H9 (cell line): ENCODE data around the gene S1PR3. TPM values are rescaled to one million over a fixed set of nuclear protein-coding genes. Genes with fewer than 3 reads are reported as not detected.
A peak's percentile ranks its signal among the peaks of the same experiment; 100 is the strongest.

Experiments
- DNase-seq: peaks from one replicate; pipeline ENCODE4 v3.0.0-alpha.2; 2017
- H2AFZ ChIP-seq: one replicate; pipeline ENCODE4 v1.6.1; 2013; ENCODE audit warnings: mild to moderate bottlenecking, low read length, control low read depth, moderate library complexity
- H2AK5ac ChIP-seq: 2 replicates; pipeline ENCODE4 v1.6.1; 2013; ENCODE audit warnings: low read length, control low read depth, mixed read lengths; ENCODE audit not compliant: insufficient read length
- H2BK120ac ChIP-seq: one replicate; pipeline ENCODE4 v1.6.1; 2013; ENCODE audit warnings: low read depth, mild to moderate bottlenecking, low read length, control low read depth, inconsistent platforms; ENCODE audit not compliant: poor library complexity, severe bottlenecking
- H2BK12ac ChIP-seq: 2 replicates; pipeline ENCODE4 v1.6.1; 2013; ENCODE audit warnings: low read length, control low read depth, mixed read lengths, low read depth; ENCODE audit not compliant: insufficient read length
- H2BK15ac ChIP-seq: 2 replicates; pipeline ENCODE4 v1.6.1; 2013; ENCODE audit warnings: low read depth, low read length, control low read depth
- H2BK20ac ChIP-seq: one replicate; pipeline ENCODE4 v1.6.1; 2013; ENCODE audit warnings: low read depth, mild to moderate bottlenecking, low read length, control low read depth, inconsistent platforms; ENCODE audit not compliant: poor library complexity, severe bottlenecking
- H2BK5ac ChIP-seq: 2 replicates; pipeline ENCODE4 v1.6.1; 2013; ENCODE audit warnings: low read length, control low read depth, mixed read lengths; ENCODE audit not compliant: insufficient read length
- H3K14ac ChIP-seq: 2 replicates; pipeline ENCODE4 v1.6.1; 2013; ENCODE audit warnings: low read length, control low read depth; ENCODE audit not compliant: insufficient read depth
- H3K18ac ChIP-seq: 2 replicates; pipeline ENCODE4 v1.6.1; 2013; ENCODE audit warnings: low read depth, mild to moderate bottlenecking, mixed read lengths, low read length, control low read depth; ENCODE audit not compliant: insufficient read length
- H3K23ac ChIP-seq: 2 replicates; pipeline ENCODE4 v1.6.1; 2013; ENCODE audit warnings: low read length, control low read depth, mixed read lengths, low read depth; ENCODE audit not compliant: insufficient read length
- H3K23me2 ChIP-seq: 2 replicates; pipeline ENCODE4 v1.6.1; 2013; ENCODE audit warnings: low read depth, mild to moderate bottlenecking, mixed read lengths, low read length, control low read depth; ENCODE audit not compliant: insufficient read length, poor library complexity, severe bottlenecking
- H3K27ac ChIP-seq: 2 replicates; pipeline ENCODE4 v1.5.1; 2013; ENCODE audit warnings: low read length, control low read depth, mixed read lengths, low read depth; ENCODE audit not compliant: insufficient read length
- H3K27me3 ChIP-seq: 2 replicates; pipeline ENCODE4 v1.6.1; 2013; ENCODE audit warnings: low read length, control low read depth, inconsistent platforms; ENCODE audit not compliant: insufficient read depth
- H3K4ac ChIP-seq: 2 replicates; pipeline ENCODE4 v1.6.1; 2013; ENCODE audit warnings: low read depth, mild to moderate bottlenecking, control low read depth, inconsistent platforms, low read length, moderate library complexity
- H3K4me1 ChIP-seq: 2 replicates; pipeline ENCODE4 v1.6.1; 2013; ENCODE audit warnings: low read length, control low read depth, inconsistent platforms; ENCODE audit not compliant: insufficient read depth
- H3K4me2 ChIP-seq: 2 replicates; pipeline ENCODE4 v1.6.1; 2013; ENCODE audit warnings: low read length, control low read depth, mixed read lengths; ENCODE audit not compliant: insufficient read length, insufficient read depth
- H3K56ac ChIP-seq: 2 replicates; pipeline ENCODE4 v1.6.1; 2013; ENCODE audit warnings: low read depth, mild to moderate bottlenecking, mixed read lengths, low read length, control low read depth; ENCODE audit not compliant: insufficient read length
- H3K79me1 ChIP-seq: 2 replicates; pipeline ENCODE4 v1.6.1; 2013; ENCODE audit warnings: low read depth, mild to moderate bottlenecking, moderate library complexity, low read length, control low read depth, inconsistent platforms; ENCODE audit not compliant: insufficient read depth, poor library complexity, severe bottlenecking
- H3K79me2 ChIP-seq: 2 replicates; pipeline ENCODE4 v1.6.1; 2013; ENCODE audit warnings: low read length, control low read depth, inconsistent platforms; ENCODE audit not compliant: insufficient read depth
- H3K9ac ChIP-seq: 2 replicates; pipeline ENCODE4 v1.6.1; 2013; ENCODE audit warnings: low read length, control low read depth, mixed read lengths; ENCODE audit not compliant: insufficient read length; ENCODE audit errors: extremely low read depth
- H3K9me3 ChIP-seq: one replicate; pipeline ENCODE4 v1.6.1; 2013; ENCODE audit warnings: low read depth, low read length, inconsistent platforms; ENCODE audit not compliant: control insufficient read depth
- H3T11ph ChIP-seq: one replicate; pipeline ENCODE4 v1.6.1; 2013; ENCODE audit warnings: mild to moderate bottlenecking, low read length, control low read depth, inconsistent platforms
- H4K20me1 ChIP-seq: one replicate; pipeline ENCODE4 v1.6.1; 2013; ENCODE audit not compliant: control insufficient read depth, insufficient read length, insufficient read depth
- H4K5ac ChIP-seq: 2 replicates; pipeline ENCODE4 v1.6.1; 2013; ENCODE audit warnings: low read depth, mild to moderate bottlenecking, mixed read lengths, low read length, control low read depth; ENCODE audit not compliant: insufficient read length
- H4K8ac ChIP-seq: replicated peaks from 2 replicates; pipeline ENCODE4 v1.6.1; 2013; ENCODE audit warnings: low read length, control low read depth, mixed read lengths, low read depth; ENCODE audit not compliant: insufficient read length
- H4K91ac ChIP-seq: 2 replicates; pipeline ENCODE4 v1.6.1; 2013; ENCODE audit warnings: low read depth, mild to moderate bottlenecking, moderate library complexity, mixed read lengths, low read length, control low read depth; ENCODE audit not compliant: insufficient read length
- H3K27ac Mint-ChIP-seq, 3 experiments: 2 replicates in 2 of 3; 3 replicates in 1 of 3; pipeline ENCODE4 v1.8.0; 2020 to 2021; ENCODE audit warnings: mixed read lengths in 3 of 3, mild to moderate bottlenecking in 1 of 3, moderate library complexity in 1 of 3
- H3K27me3 Mint-ChIP-seq: 2 replicates; pipeline ENCODE4 v1.8.0; 2021; ENCODE audit warnings: low read depth, mild to moderate bottlenecking, moderate library complexity, mixed read lengths
- H3K36me3 Mint-ChIP-seq, 3 experiments: 2 replicates in 2 of 3; 3 replicates in 1 of 3; pipeline ENCODE4 v1.8.0; 2020 to 2021; ENCODE audit warnings: low read depth in 3 of 3, mixed read lengths in 3 of 3; ENCODE audit not compliant: insufficient read depth in 1 of 3
- H3K4me1 Mint-ChIP-seq, 2 experiments: 2 replicates each; pipeline ENCODE4 v1.8.0; 2020; ENCODE audit warnings: mixed read lengths in 2 of 2
- H3K4me3 Mint-ChIP-seq, 2 experiments: 2 replicates in 1 of 2; 3 replicates in 1 of 2; pipeline ENCODE4 v1.8.0; 2020 to 2021; ENCODE audit warnings: mild to moderate bottlenecking in 2 of 2, mixed read lengths in 2 of 2, moderate library complexity in 1 of 2
- H3K9me3 Mint-ChIP-seq, 2 experiments: 2 replicates in 1 of 2; 3 replicates in 1 of 2; pipeline ENCODE4 v1.8.0; 2020; ENCODE audit warnings: mild to moderate bottlenecking in 2 of 2, mixed read lengths in 2 of 2, moderate library complexity in 1 of 2
- WGBS: extraction: QIAGEN DNeasy Blood & Tissue Kit; methylation state at CpG from one replicate; pipeline ENCODE4 v1.1.7; 2013; ENCODE audit warnings: missing lambda C conversion rate, low lambda C conversion rate, mixed read lengths; ENCODE audit not compliant: insufficient read length; ENCODE audit errors: extremely low coverage; 5-methylcytosine and 5-hydroxymethylcytosine counted together
- total RNA-seq: library from RNA; stranded (reverse); gene quantifications from 2 replicates; pipeline ENCODE4 v1.2.1, GENCODE V29; 2021
- TF ChIP-seq, protein P1 (sequence below): fragments of 200-600 bp; sonication (generic); conservative IDR thresholded peaks from 3 replicates; pipeline ENCODE4 v1.8.0; 2021; ENCODE audit warnings: antibody characterized with exemption, mild to moderate bottlenecking

S1PR3 gene
- total RNA-seq, 1 experiment from 2014 or later, result 3.3 TPM

GRCh38 chr9:89022001-89022759 is 30.9 kb downstream of the S1PR3 start:
- Mint-ChIP-seq H3K9me3 (peaks cover 5 to 9% of the 10 kb centered on the region in 2 experiments), H3K4me3 (no peak overlapping the region; a peak in 1 of 5 replicates), H3K4me1 (peaks cover 15 to 18% of the 10 kb centered on the region in 2 experiments), H3K27ac (peak overlapping the region in 1 of 3 experiments; percentile 77; a peak in 1 of 7 replicates), H3K27me3 (peaks cover 1% of the 10 kb centered on the region; the same call in 1 of the 2 replicates), H3K36me3 (peaks cover 0 to 14% (median 0%) of the 10 kb centered on the region in 3 experiments; a peak in 3 of 7 replicates)
- Histone ChIP-seq H2BK15ac (no peak overlapping the region), H4K8ac (no peak overlapping the region), H3K18ac (no peak overlapping the region), H2AFZ (no peak overlapping the region), H2AK5ac (no peak overlapping the region), H3T11ph (no peak overlapping the region), H3K14ac (no peak overlapping the region), H3K4me1 (peaks cover 7% of the 10 kb centered on the region; the same call in 1 of the 2 replicates), H3K9ac (no peak overlapping the region), H3K27ac (no peak overlapping the region), H3K23me2 (no peaks in the 10 kb centered on the region), H3K23ac (no peak overlapping the region), H3K4me2 (no peak overlapping the region), H4K20me1 (no peaks in the 10 kb centered on the region), H2BK5ac (no peak overlapping the region), H3K27me3 (no peaks in the 10 kb centered on the region), H4K5ac (no peak overlapping the region), H3K79me2 (no peaks in the 10 kb centered on the region), H2BK12ac (no peak overlapping the region), H2BK120ac (no peak overlapping the region), H3K9me3 (no peaks in the 10 kb centered on the region), H2BK20ac (no peak overlapping the region), H3K79me1 (no peaks in the 10 kb centered on the region), H3K4ac (no peak overlapping the region), H3K56ac (no peak overlapping the region), H4K91ac (no peak overlapping the region)
- no CpG with 5 or more reads among the region's 15 CpGs for WGBS
- DNase-seq, result no peak
- TF ChIP-seq, protein P1, sequence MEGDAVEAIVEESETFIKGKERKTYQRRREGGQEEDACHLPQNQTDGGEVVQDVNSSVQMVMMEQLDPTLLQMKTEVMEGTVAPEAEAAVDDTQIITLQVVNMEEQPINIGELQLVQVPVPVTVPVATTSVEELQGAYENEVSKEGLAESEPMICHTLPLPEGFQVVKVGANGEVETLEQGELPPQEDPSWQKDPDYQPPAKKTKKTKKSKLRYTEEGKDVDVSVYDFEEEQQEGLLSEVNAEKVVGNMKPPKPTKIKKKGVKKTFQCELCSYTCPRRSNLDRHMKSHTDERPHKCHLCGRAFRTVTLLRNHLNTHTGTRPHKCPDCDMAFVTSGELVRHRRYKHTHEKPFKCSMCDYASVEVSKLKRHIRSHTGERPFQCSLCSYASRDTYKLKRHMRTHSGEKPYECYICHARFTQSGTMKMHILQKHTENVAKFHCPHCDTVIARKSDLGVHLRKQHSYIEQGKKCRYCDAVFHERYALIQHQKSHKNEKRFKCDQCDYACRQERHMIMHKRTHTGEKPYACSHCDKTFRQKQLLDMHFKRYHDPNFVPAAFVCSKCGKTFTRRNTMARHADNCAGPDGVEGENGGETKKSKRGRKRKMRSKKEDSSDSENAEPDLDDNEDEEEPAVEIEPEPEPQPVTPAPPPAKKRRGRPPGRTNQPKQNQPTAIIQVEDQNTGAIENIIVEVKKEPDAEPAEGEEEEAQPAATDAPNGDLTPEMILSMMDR, result no peak
